Measurements from ENCODE around the gene RDH16.
"Not testable (repeated sequence)": the region's sequence is repeated elsewhere in the genome, so short reads cannot be mapped to it uniquely, and the experiment has no call there.

The RDH16 gene

GRCh38 chr12:56988207-56988739, 30.9 kb upstream of the RDH16 start:
- DNase-seq: peak; percentile 51

- no peak for DNase-seq
These were observed 30.2 kb upstream of the RDH16 start for GRCh38 chr12:56987551-56988053.

- DNase-seq: no peak
These were observed 29.6 kb upstream of the RDH16 start for GRCh38 chr12:56987011-56987410.

- DNase-seq: not testable (repeated sequence)
These were observed 28.3 kb upstream of the RDH16 start for GRCh38 chr12:56985714-56986113.

GRCh38 chr12:56983386-56983785, 26.0 kb upstream of the RDH16 start:
- DNase-seq: no peak

GRCh38 chr12:56982578-56983236, 25.3 kb upstream of the RDH16 start:
- not testable (repeated sequence) for DNase-seq

- DNase-seq: no peak
These were observed 23.6 kb upstream of the RDH16 start for GRCh38 chr12:56980941-56981530.

GRCh38 chr12:56980268-56980667, 22.9 kb upstream of the RDH16 start:
- no peak for DNase-seq

- DNase-seq: no peak
These were observed 22.2 kb upstream of the RDH16 start for GRCh38 chr12:56979628-56980027.

GRCh38 chr12:56978397-56979138, 21.2 kb upstream of the RDH16 start:
- no peak for DNase-seq

GRCh38 chr12:56977361-56977760, 20.0 kb upstream of the RDH16 start:
- not testable (repeated sequence) for DNase-seq

- DNase-seq: not testable (repeated sequence)
These were observed 16.8 kb upstream of the RDH16 start for GRCh38 chr12:56974224-56974623.

- not testable (repeated sequence) for DNase-seq
These were observed 11.5 kb upstream of the RDH16 start for GRCh38 chr12:56968910-56969309.

- DNase-seq: not testable (repeated sequence)
These were observed 8.7 kb upstream of the RDH16 start for GRCh38 chr12:56965997-56966642.

- DNase-seq: not testable (repeated sequence)
These were observed 7.7 kb upstream of the RDH16 start for GRCh38 chr12:56965124-56965523.

GRCh38 chr12:56963557-56963956, 6.1 kb upstream of the RDH16 start:
- not testable (repeated sequence) for DNase-seq

GRCh38 chr12:56962247-56962646, 4.8 kb upstream of the RDH16 start:
- not testable (repeated sequence) for DNase-seq

- DNase-seq: no peak
These were observed 1.0 kb upstream of the RDH16 start for GRCh38 chr12:56958422-56958821.

GRCh38 chr12:56955631-56956256, 1.7 kb downstream of the RDH16 start:
- no peak for DNase-seq

GRCh38 chr12:56954958-56955355, 2.5 kb downstream of the RDH16 start:
- no peak for DNase-seq

GRCh38 chr12:56954057-56954957, 3.1 kb downstream of the RDH16 start:
- DNase-seq: no peak

Data from SIG-M5 (cell line).